ENCODE results near the gene CELF6. TPM values are rescaled to one million over a fixed set of nuclear protein-coding genes. Genes with fewer than 3 reads are reported as not detected.

Gene CELF6
- total and polyA plus RNA-seq, 2 donors (not counting 3 experiments of a cell fraction or from before 2014, with no cell fraction given): 0.17 TPM; not detected in 1

DNA sequence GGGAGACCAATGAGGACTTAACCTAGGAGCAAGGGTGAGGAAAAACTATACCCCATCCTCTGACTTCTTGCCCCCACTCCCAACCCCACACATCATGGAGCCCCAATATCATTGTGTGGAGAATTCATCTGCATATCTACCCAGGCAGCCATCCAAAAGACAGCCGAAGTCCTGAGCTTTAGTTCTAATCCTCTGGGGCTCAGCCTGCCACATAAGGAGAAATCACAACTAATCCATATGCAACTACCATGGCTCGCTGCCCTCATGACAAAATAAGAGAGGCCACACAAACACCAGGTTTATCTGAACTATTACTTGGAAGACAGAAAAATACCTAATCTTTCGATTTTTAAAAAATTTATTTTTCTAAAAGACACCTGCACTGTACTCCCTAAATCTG lies 38.2 kb upstream of the CELF6 start:
- dilution Hi-C loops (cut with MboI; ENCODE audit: extremely low pct_ligation_motif_present, low sequenced_read_pairs): no loop called here
- CTCF ChIA-PET: interaction anchor here (1.3 kb wide), 1 partner anchor 158 kb away, joined by 3 read pairs; no protein-coding TSS in a partner anchor

More for the DNA sequence above, 38.2 kb upstream of the CELF6 start:
- no peak for TF ChIP-seq GATA2 (IDR thresholded peaks at IDR 0.05; ENCODE audit: insufficient read depth, insufficient read length, low read depth, low read length)
- TF ChIP-seq JUN (IDR thresholded peaks at IDR 0.05; ENCODE audit: borderline replicate concordance, insufficient read depth, insufficient read length, low read depth): no peak
- TF ChIP-seq, protein P1, sequence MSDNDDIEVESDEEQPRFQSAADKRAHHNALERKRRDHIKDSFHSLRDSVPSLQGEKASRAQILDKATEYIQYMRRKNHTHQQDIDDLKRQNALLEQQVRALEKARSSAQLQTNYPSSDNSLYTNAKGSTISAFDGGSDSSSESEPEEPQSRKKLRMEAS (IDR thresholded peaks at IDR 0.05; ENCODE audit: insufficient read depth, insufficient read length): no peak
- no peak for TF ChIP-seq POLR2A (IDR thresholded peaks at IDR 0.05; ENCODE audit: low read depth, low read length)
- TF ChIP-seq, protein P2, sequence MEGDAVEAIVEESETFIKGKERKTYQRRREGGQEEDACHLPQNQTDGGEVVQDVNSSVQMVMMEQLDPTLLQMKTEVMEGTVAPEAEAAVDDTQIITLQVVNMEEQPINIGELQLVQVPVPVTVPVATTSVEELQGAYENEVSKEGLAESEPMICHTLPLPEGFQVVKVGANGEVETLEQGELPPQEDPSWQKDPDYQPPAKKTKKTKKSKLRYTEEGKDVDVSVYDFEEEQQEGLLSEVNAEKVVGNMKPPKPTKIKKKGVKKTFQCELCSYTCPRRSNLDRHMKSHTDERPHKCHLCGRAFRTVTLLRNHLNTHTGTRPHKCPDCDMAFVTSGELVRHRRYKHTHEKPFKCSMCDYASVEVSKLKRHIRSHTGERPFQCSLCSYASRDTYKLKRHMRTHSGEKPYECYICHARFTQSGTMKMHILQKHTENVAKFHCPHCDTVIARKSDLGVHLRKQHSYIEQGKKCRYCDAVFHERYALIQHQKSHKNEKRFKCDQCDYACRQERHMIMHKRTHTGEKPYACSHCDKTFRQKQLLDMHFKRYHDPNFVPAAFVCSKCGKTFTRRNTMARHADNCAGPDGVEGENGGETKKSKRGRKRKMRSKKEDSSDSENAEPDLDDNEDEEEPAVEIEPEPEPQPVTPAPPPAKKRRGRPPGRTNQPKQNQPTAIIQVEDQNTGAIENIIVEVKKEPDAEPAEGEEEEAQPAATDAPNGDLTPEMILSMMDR (IDR thresholded peaks at IDR 0.05; ENCODE audit: extremely low read depth in 1 of 2, insufficient read depth in 1 of 2, low read depth in 1 of 2, low read length in 2 of 2): no peak
- no peak for TF ChIP-seq EZH2 (IDR thresholded peaks at IDR 0.05; ENCODE audit: borderline replicate concordance, low read depth, low read length, severe bottlenecking)
- TF ChIP-seq MYC (IDR thresholded peaks at IDR 0.05; ENCODE audit: low read depth, low read length): no peak
- TF ChIP-seq FOS (IDR thresholded peaks at IDR 0.05; ENCODE audit: borderline replicate concordance, insufficient read depth, low read length): no peak
- Histone ChIP-seq H3K4me3 (replicated peaks in 1 of 3; ENCODE audit: insufficient read depth in 1 of 3, low read depth in 1 of 3, low read length in 3 of 3) (no peak overlapping the region), H2AFZ (ENCODE audit: low read depth, low read length) (no peak overlapping the region), H3K27ac (ENCODE audit: insufficient read depth, low read depth, low read length) (no peak overlapping the region), H3K79me2 (ENCODE audit: control insufficient read depth, insufficient read depth, low read length) (peaks cover 2% of the 10 kb centered on the region), H3K9me3 (replicated peaks; ENCODE audit: control insufficient read depth, insufficient read depth, low read length) (no peaks in the 10 kb centered on the region), H3K36me3 (ENCODE audit: control insufficient read depth in 2 of 2, extremely low read depth in 1 of 2, insufficient read depth in 2 of 2, low read length in 2 of 2) (peaks cover 5 to 12% of the 10 kb centered on the region in 2 experiments), H3K4me1 (ENCODE audit: control insufficient read depth, extremely low read depth, insufficient read depth, low read length) (peaks cover 8% of the 10 kb centered on the region), H3K9me1 (replicated peaks; ENCODE audit: control insufficient read depth, extremely low read depth, insufficient read depth, low read length) (peaks cover 5% of the 10 kb centered on the region), H3K4me2 (ENCODE audit: insufficient read depth, low read length) (no peak overlapping the region), H4K20me1 (replicated peaks; ENCODE audit: control insufficient read depth, extremely low read depth, insufficient read depth, low read length) (no peaks in the 10 kb centered on the region), H3K9ac (replicated peaks; ENCODE audit: extremely low read depth, insufficient read depth, low read length) (no peak overlapping the region), H3K27me3 (ENCODE audit: control insufficient read depth in 2 of 2, insufficient read depth in 2 of 2, low read length in 2 of 2) (no peaks in the 10 kb centered on the region)
- intact Hi-C loops (cut with micrococcal nuclease): no loop called here
- DNase-seq (ENCODE audit: low read depth, low spot score) (no peak), FAIRE-seq (no peak)
- BruUV-seq (replicated peaks): no TSS peak
- POLR2A ChIA-PET: no interaction called here
